ENCODE measurements around the gene DSG1.

- no peak for TF ChIP-seq POLR2A (IDR thresholded peaks at IDR 0.05)
- no peak for TF ChIP-seq CTCF (IDR thresholded peaks at IDR 0.05)
Measured at GRCh38 chr18:31401156-31402025, 83.4 kb downstream of the DSG1 start.

All from thyroid gland (tissue), 4 donors.